Loucy (cell line): Measurements from ENCODE around the gene RNF182.

Source experiments
- H2AFZ ChIP-seq: fragments of 200-600 bp; sonication (generic); 2 replicates; pipeline ENCODE4 v1.6.0; 2016; ENCODE audit warnings: antibody characterized with exemption, mild to moderate bottlenecking, low read length, moderate library complexity
- H3F3A ChIP-seq: fragments of 200-600 bp; 2 replicates; pipeline ENCODE4 v1.6.0; 2016; ENCODE audit warnings: antibody characterized with exemption, low read depth, mild to moderate bottlenecking
- H3K27me3 ChIP-seq: fragments of 200-600 bp; sonication (generic); 2 replicates; pipeline ENCODE4 v1.6.1; 2014; ENCODE audit warnings: low read length, mild to moderate bottlenecking; ENCODE audit not compliant: insufficient read depth, poor library complexity, severe bottlenecking
- H3K36me3 ChIP-seq: fragments of 200-600 bp; sonication (generic); 2 replicates; pipeline ENCODE4 v1.6.1; 2016; ENCODE audit warnings: low read length; ENCODE audit not compliant: insufficient read depth
- H3K4me1 ChIP-seq: fragments of 200-600 bp; sonication (generic); 2 replicates; pipeline ENCODE4 v1.5.1; 2014; ENCODE audit warnings: low read length, mild to moderate bottlenecking; ENCODE audit not compliant: insufficient read depth, poor library complexity, severe bottlenecking
- H3K4me2 ChIP-seq: fragments of 200-600 bp; sonication (generic); 2 replicates; pipeline ENCODE4 v1.6.0; 2014; ENCODE audit warnings: antibody characterized with exemption, low read length, low read depth, mild to moderate bottlenecking; ENCODE audit not compliant: poor library complexity, severe bottlenecking
- H3K4me3 ChIP-seq: fragments of 200-600 bp; sonication (generic); 2 replicates; pipeline ENCODE4 v1.5.1; 2014; ENCODE audit warnings: low read length, mild to moderate bottlenecking, mixed read lengths; ENCODE audit not compliant: poor library complexity, severe bottlenecking
- H3K79me2 ChIP-seq: fragments of 200-600 bp; sonication (generic); 2 replicates; pipeline ENCODE4 v1.6.1; 2014; ENCODE audit warnings: low read length; ENCODE audit not compliant: insufficient read depth
- H3K9ac ChIP-seq: fragments of 200-600 bp; sonication (generic); 2 replicates; pipeline ENCODE4 v1.6.0; 2014; ENCODE audit warnings: mild to moderate bottlenecking, low read depth, low read length, moderate library complexity; ENCODE audit not compliant: poor library complexity, severe bottlenecking
- H3K9me2 ChIP-seq: fragments of 200-600 bp; sonication (generic); replicated peaks from 2 replicates; pipeline ENCODE4 v1.6.1; 2016; ENCODE audit warnings: low read depth, low read length, mixed read lengths
- H3K9me3 ChIP-seq: fragments of 200-600 bp; sonication (generic); 2 replicates; pipeline ENCODE4 v1.6.1; 2014; ENCODE audit warnings: mild to moderate bottlenecking, antibody characterized with exemption, low read length, low read depth; ENCODE audit not compliant: insufficient read depth
- H4K20me1 ChIP-seq: fragments of 200-600 bp; sonication (generic); 2 replicates; pipeline ENCODE4 v1.6.0; 2014; ENCODE audit warnings: antibody characterized with exemption, low read length, mild to moderate bottlenecking; ENCODE audit not compliant: insufficient read depth, poor library complexity, severe bottlenecking
- EZH2phosphoT487 ChIP-seq: fragments of 200-600 bp; IDR thresholded peaks from 2 replicates; pipeline ENCODE4 v1.6.1; 2018; ENCODE audit warnings: antibody characterized with exemption, mild to moderate bottlenecking, moderate library complexity, borderline replicate concordance
- TF ChIP-seq, protein P1 (sequence below): fragments of 200-600 bp; sonication (generic); conservative IDR thresholded peaks from 2 replicates; pipeline ENCODE4 v1.5.1; 2014; ENCODE audit warnings: mild to moderate bottlenecking, antibody characterized with exemption, low read length

Gene RNF182

DNA sequence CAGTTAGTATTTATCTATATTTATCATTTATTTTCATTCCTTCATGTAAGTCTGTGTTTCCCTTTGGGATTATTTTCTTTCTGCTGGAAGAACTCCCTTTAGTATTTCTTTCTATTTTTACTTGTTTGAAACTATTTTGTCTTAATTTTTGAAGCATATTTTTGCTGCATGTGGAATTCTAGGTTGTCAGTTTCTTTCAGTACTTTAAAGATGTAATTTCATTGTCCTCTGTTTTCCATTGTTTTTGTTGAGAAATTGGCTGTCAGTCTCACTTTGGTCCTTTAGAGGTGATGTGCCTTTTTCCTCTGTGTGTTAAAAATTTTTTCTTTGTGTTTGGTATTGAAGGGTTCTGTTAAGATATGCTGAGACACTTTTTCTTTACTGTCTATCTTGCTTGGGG is 17.1 kb downstream of the RNF182 start:
- no peak for TF ChIP-seq EZH2phosphoT487
- TF ChIP-seq, protein P1, sequence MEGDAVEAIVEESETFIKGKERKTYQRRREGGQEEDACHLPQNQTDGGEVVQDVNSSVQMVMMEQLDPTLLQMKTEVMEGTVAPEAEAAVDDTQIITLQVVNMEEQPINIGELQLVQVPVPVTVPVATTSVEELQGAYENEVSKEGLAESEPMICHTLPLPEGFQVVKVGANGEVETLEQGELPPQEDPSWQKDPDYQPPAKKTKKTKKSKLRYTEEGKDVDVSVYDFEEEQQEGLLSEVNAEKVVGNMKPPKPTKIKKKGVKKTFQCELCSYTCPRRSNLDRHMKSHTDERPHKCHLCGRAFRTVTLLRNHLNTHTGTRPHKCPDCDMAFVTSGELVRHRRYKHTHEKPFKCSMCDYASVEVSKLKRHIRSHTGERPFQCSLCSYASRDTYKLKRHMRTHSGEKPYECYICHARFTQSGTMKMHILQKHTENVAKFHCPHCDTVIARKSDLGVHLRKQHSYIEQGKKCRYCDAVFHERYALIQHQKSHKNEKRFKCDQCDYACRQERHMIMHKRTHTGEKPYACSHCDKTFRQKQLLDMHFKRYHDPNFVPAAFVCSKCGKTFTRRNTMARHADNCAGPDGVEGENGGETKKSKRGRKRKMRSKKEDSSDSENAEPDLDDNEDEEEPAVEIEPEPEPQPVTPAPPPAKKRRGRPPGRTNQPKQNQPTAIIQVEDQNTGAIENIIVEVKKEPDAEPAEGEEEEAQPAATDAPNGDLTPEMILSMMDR: no peak

DNA sequence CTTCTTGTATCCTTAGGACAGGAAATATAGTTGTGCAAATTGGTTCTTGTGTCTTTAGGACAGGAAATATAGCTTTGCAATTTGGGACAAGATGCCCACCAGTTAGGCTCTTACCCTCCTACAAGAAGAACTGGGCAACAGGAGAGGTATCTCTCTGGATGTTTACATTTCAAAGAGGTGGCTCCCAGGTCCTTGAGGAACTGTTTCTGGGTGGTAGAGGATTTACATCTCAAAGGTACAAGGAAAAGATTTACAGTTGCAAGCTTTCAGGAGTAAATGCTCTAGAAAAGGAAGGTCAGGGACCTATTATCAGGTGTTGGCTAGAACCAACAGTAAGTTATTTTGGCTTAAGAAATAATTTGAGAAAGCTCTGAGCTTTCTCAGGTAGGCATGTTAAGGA is 19.2 kb downstream of the RNF182 start:
- Histone ChIP-seq H3K9me2 (no peaks in the 10 kb centered on the region), H3K4me2 (no peak overlapping the region), H4K20me1 (no peaks in the 10 kb centered on the region), H3K4me1 (no peaks in the 10 kb centered on the region), H3K27me3 (peaks cover 7% of the 10 kb centered on the region), H3K9ac (no peak overlapping the region), H3K79me2 (no peaks in the 10 kb centered on the region), H3K4me3 (no peak overlapping the region), H3K36me3 (no peaks in the 10 kb centered on the region), H3K9me3 (peaks cover 4% of the 10 kb centered on the region; the same call in 1 of the 2 replicates), H2AFZ (no peak overlapping the region), H3F3A (no peaks in the 10 kb centered on the region)
- TF ChIP-seq, protein P1: no peak
- TF ChIP-seq EZH2phosphoT487: no peak

More for the DNA sequence above, 17.1 kb downstream of the RNF182 start:
- Histone ChIP-seq H3K27me3 (peaks cover 7% of the 10 kb centered on the region), H2AFZ (no peak overlapping the region), H3K4me3 (no peak overlapping the region), H3K9me3 (no peaks in the 10 kb centered on the region), H3K79me2 (no peaks in the 10 kb centered on the region), H3K4me2 (no peak overlapping the region), H3K4me1 (no peaks in the 10 kb centered on the region), H3K9me2 (no peaks in the 10 kb centered on the region), H3F3A (no peaks in the 10 kb centered on the region), H3K36me3 (no peaks in the 10 kb centered on the region), H3K9ac (no peak overlapping the region), H4K20me1 (no peaks in the 10 kb centered on the region)

DNA sequence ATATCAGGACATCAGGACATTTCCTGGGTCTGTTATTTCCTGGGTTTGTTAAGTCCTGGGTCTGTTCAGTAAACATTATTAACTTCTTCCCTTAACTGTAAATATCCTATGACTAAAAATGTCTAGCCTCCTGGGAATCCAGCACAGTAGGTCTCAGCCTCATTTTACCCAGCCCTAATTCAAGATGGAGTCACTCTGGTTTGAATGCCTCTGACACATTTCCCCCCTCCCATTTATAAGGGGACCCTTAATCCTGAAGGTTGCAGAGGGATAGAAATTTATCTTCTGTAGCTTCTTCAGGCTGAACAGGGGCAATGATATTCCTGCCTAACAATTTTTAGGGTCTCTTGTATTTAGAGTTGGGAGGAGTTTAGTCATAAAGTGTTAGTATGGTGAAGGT is 21.8 kb downstream of the RNF182 start:
- H3K4me3 ChIP-seq: no peak overlapping the region
- no peaks in the 10 kb centered on the region for H3F3A ChIP-seq
- H3K9me3 ChIP-seq: peaks cover 4% of the 10 kb centered on the region; the same call in 1 of the 2 replicates
- H3K4me1 ChIP-seq: no peaks in the 10 kb centered on the region
- peaks cover 7% of the 10 kb centered on the region for H3K27me3 ChIP-seq
- no peaks in the 10 kb centered on the region for H3K79me2 ChIP-seq
- H2AFZ ChIP-seq: no peak overlapping the region
- H3K9me2 ChIP-seq: no peaks in the 10 kb centered on the region
- no peak for TF ChIP-seq EZH2phosphoT487
- TF ChIP-seq, protein P1: no peak
- no peak overlapping the region for H3K4me2 ChIP-seq
- no peaks in the 10 kb centered on the region for H3K36me3 ChIP-seq
- H3K9ac ChIP-seq: no peak overlapping the region
- H4K20me1 ChIP-seq: no peaks in the 10 kb centered on the region
